GM23338 (cell line): ENCODE data around the gene PAPPA2.

ENCODE experiments used
- CREB1 ChIP-seq: fragments of 250-450 bp; sonication (Bioruptor Pico); IDR thresholded peaks from 2 replicates; pipeline ENCODE4 v1.5.0; 2020; ENCODE audit warnings: low read depth, mild to moderate bottlenecking, moderate library complexity
- EZH2 ChIP-seq: fragments of 200-600 bp; sonication (generic); IDR thresholded peaks from one replicate; pipeline ENCODE4 v1.8.0; 2017; ENCODE audit warnings: antibody characterized with exemption, mild to moderate bottlenecking, low read depth; ENCODE audit not compliant: unreplicated experiment
- EZH2phosphoT487 ChIP-seq: fragments of 200-600 bp; sonication (generic); IDR thresholded peaks from one replicate; pipeline ENCODE4 v1.8.1; 2018; ENCODE audit warnings: antibody characterized with exemption; ENCODE audit not compliant: unreplicated experiment
- JUNB ChIP-seq: IDR thresholded peaks from one replicate; pipeline ENCODE4 v1.6.1; 2016; ENCODE audit warnings: antibody characterized with exemption; ENCODE audit not compliant: unreplicated experiment
- NANOG ChIP-seq: IDR thresholded peaks from 2 replicates; pipeline ENCODE4 v1.6.1; 2016; ENCODE audit warnings: antibody characterized with exemption, borderline replicate concordance
- POLR2AphosphoS5 ChIP-seq: IDR thresholded peaks from 2 replicates; pipeline ENCODE4 v1.6.1; 2016; ENCODE audit warnings: antibody characterized with exemption, low read depth
- STAT1 ChIP-seq: IDR thresholded peaks from one replicate; pipeline ENCODE4 v1.6.1; 2016; ENCODE audit warnings: antibody characterized with exemption; ENCODE audit not compliant: unreplicated experiment
- TF ChIP-seq, protein P1 (sequence below), 2 experiments: fragments of 200-600 bp in 1 of 2; sonication (generic) in 1 of 2; conservative IDR thresholded peaks; 2 replicates each; pipeline versions ENCODE4 v1.5.1 to v1.6.1; 2016 to 2017; ENCODE audit warnings: antibody characterized with exemption in 2 of 2, low read depth in 2 of 2, mild to moderate bottlenecking in 2 of 2, moderate library complexity in 1 of 2
- TF ChIP-seq, protein P2 (sequence below): IDR thresholded peaks from one replicate; pipeline ENCODE4 v1.6.1; 2018; ENCODE audit warnings: antibody characterized with exemption; ENCODE audit not compliant: unreplicated experiment
- TF ChIP-seq, protein P3 (sequence below): IDR thresholded peaks from 2 replicates; pipeline ENCODE4 v1.6.1; 2016; ENCODE audit warnings: antibody characterized with exemption

DNA sequence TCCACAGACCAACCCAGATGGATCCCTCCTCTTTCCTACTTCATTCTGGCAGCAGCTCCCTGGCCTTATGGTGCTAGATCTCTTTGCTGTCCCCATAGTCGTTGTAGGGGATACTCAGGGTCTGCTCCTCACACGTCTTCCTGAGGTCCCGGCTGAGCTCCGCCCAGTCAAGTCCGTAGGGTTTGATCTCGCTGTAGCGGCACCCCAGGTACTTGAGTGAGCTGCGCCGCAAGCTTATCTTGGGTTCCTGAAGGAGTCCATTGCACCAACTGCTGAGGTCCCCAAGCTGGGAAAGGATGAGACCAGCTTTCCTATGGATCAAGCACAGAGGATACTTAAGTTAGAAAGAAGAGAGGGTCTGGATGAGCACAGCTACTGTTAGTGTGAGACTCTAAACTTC lies 401.2 kb downstream of the PAPPA2 start:
- TF ChIP-seq, protein P1, sequence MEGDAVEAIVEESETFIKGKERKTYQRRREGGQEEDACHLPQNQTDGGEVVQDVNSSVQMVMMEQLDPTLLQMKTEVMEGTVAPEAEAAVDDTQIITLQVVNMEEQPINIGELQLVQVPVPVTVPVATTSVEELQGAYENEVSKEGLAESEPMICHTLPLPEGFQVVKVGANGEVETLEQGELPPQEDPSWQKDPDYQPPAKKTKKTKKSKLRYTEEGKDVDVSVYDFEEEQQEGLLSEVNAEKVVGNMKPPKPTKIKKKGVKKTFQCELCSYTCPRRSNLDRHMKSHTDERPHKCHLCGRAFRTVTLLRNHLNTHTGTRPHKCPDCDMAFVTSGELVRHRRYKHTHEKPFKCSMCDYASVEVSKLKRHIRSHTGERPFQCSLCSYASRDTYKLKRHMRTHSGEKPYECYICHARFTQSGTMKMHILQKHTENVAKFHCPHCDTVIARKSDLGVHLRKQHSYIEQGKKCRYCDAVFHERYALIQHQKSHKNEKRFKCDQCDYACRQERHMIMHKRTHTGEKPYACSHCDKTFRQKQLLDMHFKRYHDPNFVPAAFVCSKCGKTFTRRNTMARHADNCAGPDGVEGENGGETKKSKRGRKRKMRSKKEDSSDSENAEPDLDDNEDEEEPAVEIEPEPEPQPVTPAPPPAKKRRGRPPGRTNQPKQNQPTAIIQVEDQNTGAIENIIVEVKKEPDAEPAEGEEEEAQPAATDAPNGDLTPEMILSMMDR (conservative IDR thresholded peaks at IDR 0.05; ENCODE audit: low read depth in 2 of 2): no peak
- TF ChIP-seq, protein P2, sequence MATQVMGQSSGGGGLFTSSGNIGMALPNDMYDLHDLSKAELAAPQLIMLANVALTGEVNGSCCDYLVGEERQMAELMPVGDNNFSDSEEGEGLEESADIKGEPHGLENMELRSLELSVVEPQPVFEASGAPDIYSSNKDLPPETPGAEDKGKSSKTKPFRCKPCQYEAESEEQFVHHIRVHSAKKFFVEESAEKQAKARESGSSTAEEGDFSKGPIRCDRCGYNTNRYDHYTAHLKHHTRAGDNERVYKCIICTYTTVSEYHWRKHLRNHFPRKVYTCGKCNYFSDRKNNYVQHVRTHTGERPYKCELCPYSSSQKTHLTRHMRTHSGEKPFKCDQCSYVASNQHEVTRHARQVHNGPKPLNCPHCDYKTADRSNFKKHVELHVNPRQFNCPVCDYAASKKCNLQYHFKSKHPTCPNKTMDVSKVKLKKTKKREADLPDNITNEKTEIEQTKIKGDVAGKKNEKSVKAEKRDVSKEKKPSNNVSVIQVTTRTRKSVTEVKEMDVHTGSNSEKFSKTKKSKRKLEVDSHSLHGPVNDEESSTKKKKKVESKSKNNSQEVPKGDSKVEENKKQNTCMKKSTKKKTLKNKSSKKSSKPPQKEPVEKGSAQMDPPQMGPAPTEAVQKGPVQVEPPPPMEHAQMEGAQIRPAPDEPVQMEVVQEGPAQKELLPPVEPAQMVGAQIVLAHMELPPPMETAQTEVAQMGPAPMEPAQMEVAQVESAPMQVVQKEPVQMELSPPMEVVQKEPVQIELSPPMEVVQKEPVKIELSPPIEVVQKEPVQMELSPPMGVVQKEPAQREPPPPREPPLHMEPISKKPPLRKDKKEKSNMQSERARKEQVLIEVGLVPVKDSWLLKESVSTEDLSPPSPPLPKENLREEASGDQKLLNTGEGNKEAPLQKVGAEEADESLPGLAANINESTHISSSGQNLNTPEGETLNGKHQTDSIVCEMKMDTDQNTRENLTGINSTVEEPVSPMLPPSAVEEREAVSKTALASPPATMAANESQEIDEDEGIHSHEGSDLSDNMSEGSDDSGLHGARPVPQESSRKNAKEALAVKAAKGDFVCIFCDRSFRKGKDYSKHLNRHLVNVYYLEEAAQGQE: no peak
- TF ChIP-seq, protein P3, sequence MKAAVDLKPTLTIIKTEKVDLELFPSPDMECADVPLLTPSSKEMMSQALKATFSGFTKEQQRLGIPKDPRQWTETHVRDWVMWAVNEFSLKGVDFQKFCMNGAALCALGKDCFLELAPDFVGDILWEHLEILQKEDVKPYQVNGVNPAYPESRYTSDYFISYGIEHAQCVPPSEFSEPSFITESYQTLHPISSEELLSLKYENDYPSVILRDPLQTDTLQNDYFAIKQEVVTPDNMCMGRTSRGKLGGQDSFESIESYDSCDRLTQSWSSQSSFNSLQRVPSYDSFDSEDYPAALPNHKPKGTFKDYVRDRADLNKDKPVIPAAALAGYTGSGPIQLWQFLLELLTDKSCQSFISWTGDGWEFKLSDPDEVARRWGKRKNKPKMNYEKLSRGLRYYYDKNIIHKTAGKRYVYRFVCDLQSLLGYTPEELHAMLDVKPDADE: no peak
- TF ChIP-seq EZH2phosphoT487 (no peak), POLR2AphosphoS5 (no peak), NANOG (no peak), EZH2 (no peak), CREB1 (CRISPR knock-in tag) (no peak), JUNB (no peak), STAT1 (no peak)
